Activated CD8-positive, alpha-beta memory T cell treated with anti-CD3 and anti-CD28 coated beads for 1 hour (primary cell): ENCODE results near the gene KRT5.
"Not testable (repeated sequence)": the region's sequence is repeated elsewhere in the genome, so short reads cannot be mapped to it uniquely, and the experiment has no call there.

Experiments
- DNase-seq, 2 donors: peaks; one replicate each; pipeline ENCODE4 v3.0.0-alpha.2; 2020; ENCODE audit warnings: low read depth in 1 of 2; ENCODE audit errors: extremely low read depth in 1 of 2

The KRT5 gene

DNA sequence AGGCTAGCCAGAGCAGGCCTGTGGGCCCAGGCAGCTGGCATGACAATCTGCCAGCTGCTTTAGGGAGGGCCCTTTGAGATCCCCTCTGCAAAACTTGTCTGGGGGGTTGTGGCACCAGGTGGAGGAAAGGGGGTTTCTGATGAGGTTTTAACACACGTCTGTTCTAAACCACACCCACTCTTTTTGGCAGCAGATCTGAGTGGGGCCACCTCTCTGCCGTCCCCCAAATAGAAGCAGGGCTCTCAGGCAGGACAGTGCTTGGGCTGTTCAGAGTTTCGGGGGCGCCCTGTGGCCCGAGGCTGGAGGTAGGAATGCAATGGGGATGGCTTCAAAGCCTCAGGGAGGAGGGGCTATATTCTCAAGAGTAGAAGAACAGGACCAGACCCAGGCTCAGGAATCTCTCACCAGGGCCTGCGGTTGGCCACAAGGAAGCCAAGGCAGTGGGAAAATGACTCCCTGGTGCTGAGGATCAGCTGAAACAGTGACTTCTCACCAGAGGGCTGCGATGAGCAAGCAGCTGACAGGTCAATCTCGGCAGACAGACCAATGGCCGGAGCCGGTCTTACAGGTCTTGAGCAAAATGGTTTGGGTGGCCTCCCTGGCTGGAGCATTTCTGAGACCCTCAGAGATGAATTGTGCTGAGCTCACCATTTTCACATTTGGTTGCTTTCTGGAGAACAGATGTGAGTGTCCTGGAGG lies 1.5 kb upstream of the KRT5 start:
- no peak for DNase-seq

GRCh38 chr12:52521175-52521567 lies 977 bp upstream of the KRT5 start:
- no peak for DNase-seq

- DNase-seq = no peak
Observed at GRCh38 chr12:52519387-52519703, 849 bp downstream of the KRT5 start.

DNA sequence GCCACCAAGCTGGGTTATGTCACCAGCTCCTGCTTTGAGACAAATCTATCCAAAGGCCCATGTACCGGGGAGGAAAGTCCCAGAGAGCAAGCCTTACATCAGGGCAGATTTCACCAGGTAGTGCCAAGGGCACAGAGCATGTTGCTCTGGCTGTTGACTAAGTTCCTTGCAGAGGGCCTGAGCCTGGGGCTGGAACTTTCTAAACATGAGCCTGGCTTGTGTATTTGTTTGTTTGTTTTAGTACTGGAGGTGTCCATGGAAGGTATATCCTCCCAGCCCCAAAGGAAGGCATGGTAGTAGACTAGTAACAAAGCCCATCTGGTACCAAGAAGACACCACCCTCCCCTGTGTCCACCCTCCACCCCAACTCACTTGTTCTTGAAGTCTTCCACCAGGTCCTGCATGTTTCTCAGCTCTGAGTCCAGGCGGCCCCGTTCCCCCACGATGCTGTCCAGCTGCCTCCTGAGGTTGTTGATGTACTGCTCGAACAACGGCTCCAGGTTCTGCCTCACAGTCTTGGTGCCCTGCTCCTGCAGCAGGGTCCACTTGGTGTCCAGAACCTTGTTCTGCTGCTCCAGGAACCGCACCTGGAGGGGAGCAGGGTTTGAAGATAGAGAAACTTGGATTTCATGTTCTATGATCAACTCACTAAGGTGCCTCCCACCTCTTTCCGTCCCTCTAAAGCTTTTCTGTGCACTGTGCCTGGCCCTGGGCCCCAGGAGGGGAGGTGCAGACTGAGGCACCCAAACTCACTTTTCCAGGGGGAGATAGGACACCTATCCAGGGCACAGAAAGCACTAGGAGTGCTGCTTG lies 1.4 kb downstream of the KRT5 start:
- DNase-seq = no peak

- no peak for DNase-seq
Observed at GRCh38 chr12:52517888-52518287, 2.3 kb downstream of the KRT5 start.

DNA sequence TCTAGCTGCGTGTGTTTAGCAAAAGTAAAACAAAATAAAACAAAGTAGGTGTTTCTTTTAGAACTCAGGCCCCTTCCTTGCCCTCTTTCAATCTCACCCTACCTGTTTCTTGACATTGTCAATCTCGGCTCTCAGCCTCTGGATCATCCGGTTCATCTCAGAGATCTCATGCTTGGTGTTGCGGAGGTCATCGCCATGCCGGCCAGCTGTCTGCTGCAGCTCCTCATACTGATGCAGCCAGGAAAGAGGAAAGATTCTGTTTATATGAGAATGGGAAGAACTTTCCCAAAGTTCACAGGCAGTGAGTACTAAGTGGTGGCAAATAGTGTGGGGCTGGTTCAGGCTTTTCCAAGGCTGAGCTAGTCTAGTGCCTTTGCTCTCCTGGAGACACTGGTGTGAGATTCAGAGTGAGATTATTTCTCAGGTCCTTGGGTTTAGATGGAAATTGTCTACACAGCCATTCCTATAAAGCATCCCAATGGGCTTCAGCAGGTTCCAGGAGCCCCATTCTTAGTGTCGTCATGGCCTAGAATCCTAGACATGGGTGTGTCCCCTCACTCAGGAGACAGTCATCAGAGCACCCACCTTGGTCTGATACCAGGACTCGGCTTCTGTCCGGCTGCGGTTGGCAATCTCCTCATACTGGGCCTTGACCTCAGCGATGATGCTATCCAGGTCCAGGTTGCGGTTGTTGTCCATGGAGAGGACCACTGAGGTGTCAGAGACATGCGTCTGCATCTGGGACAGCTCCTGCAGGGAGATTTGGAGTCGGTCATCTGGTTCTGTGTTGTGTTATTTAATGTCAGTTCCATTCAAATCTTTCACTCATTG lies 3.0 kb downstream of the KRT5 start:
- DNase-seq = no peak

GRCh38 chr12:52515927-52516831 lies 4.0 kb downstream of the KRT5 start:
- DNase-seq = no peak

DNA sequence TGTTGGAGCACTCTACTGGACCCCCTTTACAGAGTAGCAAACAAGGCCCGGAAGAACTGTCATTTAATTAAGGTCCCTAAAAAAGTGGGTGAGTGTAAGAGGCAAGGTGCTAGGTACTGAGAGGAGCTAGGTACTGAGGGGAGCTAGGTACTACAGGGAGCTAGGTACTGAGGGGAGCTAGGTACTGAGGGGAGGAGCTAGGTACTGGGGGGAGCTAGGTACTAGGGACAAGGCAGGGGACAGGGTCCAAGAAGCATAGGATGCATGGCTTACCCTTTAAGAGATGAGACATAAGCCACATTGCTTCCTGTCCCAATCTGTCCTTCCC lies 4.9 kb downstream of the KRT5 start:
- no peak for DNase-seq

DNA sequence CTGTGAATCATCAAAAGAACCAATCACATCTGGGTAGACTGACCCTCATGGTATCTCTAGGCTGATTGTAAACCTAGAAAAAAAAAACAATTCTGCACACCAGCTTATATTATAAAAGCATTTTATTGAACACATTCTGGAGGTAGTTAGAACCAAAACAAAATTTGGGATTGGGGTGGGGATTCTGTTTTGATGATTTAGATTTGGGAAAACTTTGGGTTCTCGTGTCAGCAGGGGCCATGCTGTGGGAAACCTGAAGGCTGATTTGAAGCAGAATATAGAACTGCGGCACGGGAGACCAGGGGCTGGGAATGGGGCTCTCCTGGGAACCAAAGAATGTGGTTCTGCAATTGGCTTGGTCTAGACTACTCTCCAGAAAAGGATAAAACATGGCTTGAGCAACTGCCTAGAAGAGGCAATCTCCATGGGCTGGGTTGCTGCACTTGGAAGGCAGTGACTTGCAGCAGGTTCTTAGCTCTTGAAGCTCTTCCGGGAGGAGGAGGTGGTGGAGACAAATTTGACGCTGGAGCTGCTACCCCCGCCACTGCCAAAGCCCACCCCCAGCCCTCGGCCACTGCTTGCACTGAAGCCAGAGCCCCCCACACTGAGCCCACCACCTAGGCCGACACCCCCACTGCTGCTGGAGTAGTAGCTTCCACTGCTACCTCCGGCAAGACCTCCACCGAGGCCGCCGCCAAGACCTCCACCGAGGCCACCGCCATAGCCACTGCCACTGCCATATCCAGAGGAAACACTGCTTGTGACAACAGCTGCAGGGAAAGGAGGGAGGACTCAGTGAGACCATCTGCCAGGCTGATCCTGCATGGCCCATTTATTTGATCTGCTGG lies 5.5 kb downstream of the KRT5 start:
- no peak for DNase-seq

- no peak for DNase-seq
Observed at GRCh38 chr12:52513736-52514135, 6.5 kb downstream of the KRT5 start.

GRCh38 chr12:52508211-52508610 lies 12.0 kb downstream of the KRT5 start:
- DNase-seq = no peak

- DNase-seq = no peak
Observed at GRCh38 chr12:52506858-52507715, 13.1 kb downstream of the KRT5 start.

DNA sequence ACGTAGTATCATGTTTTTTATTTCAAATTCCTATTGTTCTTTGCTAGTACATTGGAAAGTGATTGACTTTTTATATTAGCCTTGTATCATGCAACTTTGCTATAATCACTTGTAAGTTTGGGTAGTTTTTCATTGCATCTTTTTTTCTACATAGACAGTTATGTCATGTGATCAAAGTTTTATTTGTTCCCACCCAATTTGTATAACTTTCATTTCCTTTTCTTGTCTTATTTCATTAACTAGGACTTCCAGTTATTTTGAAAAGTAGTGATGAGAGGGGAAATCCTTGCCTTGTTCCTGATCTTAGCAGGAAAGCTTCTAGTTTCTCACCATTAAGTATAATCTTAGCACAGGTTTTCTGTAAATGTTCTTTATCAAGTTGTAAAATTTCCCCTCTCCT lies 17.3 kb downstream of the KRT5 start:
- DNase-seq = no peak

- DNase-seq = no peak
Observed at GRCh38 chr12:52501490-52501889, 18.7 kb downstream of the KRT5 start.

GRCh38 chr12:52500574-52500973 lies 19.6 kb downstream of the KRT5 start:
- DNase-seq = not testable (repeated sequence)

- DNase-seq = no peak
Observed at GRCh38 chr12:52499806-52500560, 20.2 kb downstream of the KRT5 start.

DNA sequence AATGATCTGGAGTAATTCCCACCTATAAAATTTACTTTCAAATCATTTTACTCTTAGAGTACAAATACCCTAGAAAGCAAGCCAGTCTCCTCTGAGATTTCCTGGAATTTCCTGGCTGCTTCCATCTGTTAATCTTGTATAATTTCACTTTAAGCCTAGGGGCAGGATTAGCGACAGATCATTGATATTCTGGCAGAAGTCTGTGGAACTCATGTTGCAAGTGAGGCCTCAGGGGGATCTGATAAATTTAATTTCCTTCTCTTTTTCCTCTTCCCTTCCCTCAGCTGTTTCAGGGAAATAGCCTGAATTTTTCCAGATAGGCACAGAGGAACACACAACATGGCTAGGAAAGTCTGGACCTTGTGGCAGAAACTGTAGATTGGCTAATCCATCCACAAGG lies 21.2 kb downstream of the KRT5 start:
- no peak for DNase-seq

DNA sequence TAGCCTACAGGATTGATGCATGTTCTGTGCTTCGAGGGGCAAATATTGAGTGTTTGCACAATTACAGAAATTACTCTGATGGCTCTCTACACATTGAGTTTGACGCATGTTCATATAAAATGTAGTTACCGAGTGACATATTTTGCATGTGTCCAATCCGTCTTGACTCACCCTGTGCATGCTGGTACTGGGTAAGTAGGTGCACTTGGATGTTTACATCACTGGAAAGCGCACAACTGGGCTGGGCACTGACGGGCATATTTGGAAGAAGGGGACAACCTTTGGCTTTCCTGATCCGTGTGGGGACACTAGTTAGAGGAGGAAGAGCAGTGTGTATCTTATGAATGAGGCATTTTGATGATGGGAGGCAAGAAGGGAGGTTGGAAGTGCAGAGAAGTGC lies 22.2 kb downstream of the KRT5 start:
- DNase-seq = no peak
